Measurements from ENCODE around the gene FOXI1. TPM values are rescaled to one million over a fixed set of nuclear protein-coding genes. Genes with fewer than 3 reads are reported as not detected.

Gene FOXI1
- total and polyA plus RNA-seq, 2 donors (not counting 3 experiments of a cell fraction or from before 2014, with no cell fraction given), result not detected

GRCh38 chr5:170080217-170080616 lies 25.5 kb upstream of the FOXI1 start:
- no TSS peak for BruUV-seq (replicated peaks)
- no peaks in the 10 kb centered on the region for H4K20me1 ChIP-seq (replicated peaks; ENCODE audit: control insufficient read depth, extremely low read depth, insufficient read depth, low read length)
- H3K4me1 ChIP-seq (ENCODE audit: control insufficient read depth, extremely low read depth, insufficient read depth, low read length), result no peaks in the 10 kb centered on the region
- no peak overlapping the region for H3K9ac ChIP-seq (replicated peaks; ENCODE audit: extremely low read depth, insufficient read depth, low read length)
- no peaks in the 10 kb centered on the region for H3K79me2 ChIP-seq (ENCODE audit: control insufficient read depth, insufficient read depth, low read length)
- H3K27me3 ChIP-seq (ENCODE audit: control insufficient read depth in 2 of 2, insufficient read depth in 2 of 2, low read length in 2 of 2), result peaks cover 0 to 4% of the 10 kb centered on the region in 2 experiments
- no peak for TF ChIP-seq CTCF (IDR thresholded peaks at IDR 0.05; ENCODE audit: extremely low read depth in 1 of 2, insufficient read depth in 1 of 2, low read depth in 1 of 2, low read length in 2 of 2)
- no peak for TF ChIP-seq JUN (IDR thresholded peaks at IDR 0.05; ENCODE audit: borderline replicate concordance, insufficient read depth, insufficient read length, low read depth)
- no peak for TF ChIP-seq GATA2 (IDR thresholded peaks at IDR 0.05; ENCODE audit: insufficient read depth, insufficient read length, low read depth, low read length)
- TF ChIP-seq POLR2AphosphoS5 (IDR thresholded peaks at IDR 0.05; ENCODE audit: insufficient read depth, low read depth, low read length), result no peak
- no peak for TF ChIP-seq EZH2 (IDR thresholded peaks at IDR 0.05; ENCODE audit: borderline replicate concordance, low read depth, low read length, severe bottlenecking)
- TF ChIP-seq FOS (IDR thresholded peaks at IDR 0.05; ENCODE audit: borderline replicate concordance, insufficient read depth, low read length), result no peak
- TF ChIP-seq MAX (IDR thresholded peaks at IDR 0.05; ENCODE audit: insufficient read depth, insufficient read length), result no peak
- no peak for TF ChIP-seq MYC (IDR thresholded peaks at IDR 0.05; ENCODE audit: low read depth, low read length)
- DNase-seq (ENCODE audit: low read depth, low spot score) (no peak), FAIRE-seq (no peak)
- H3K9me1 ChIP-seq (replicated peaks; ENCODE audit: control insufficient read depth, extremely low read depth, insufficient read depth, low read length), result no peaks in the 10 kb centered on the region
- dilution Hi-C loops (cut with MboI; ENCODE audit: extremely low pct_ligation_motif_present, low sequenced_read_pairs), result loop anchor here (25.0 kb wide), 1 partner anchor 107 kb away; no protein-coding TSS in a partner anchor
- H3K4me2 ChIP-seq (ENCODE audit: insufficient read depth, low read length), result no peak overlapping the region
- no peaks in the 10 kb centered on the region for H3K9me3 ChIP-seq (replicated peaks; ENCODE audit: control insufficient read depth, insufficient read depth, low read length)
- intact Hi-C loops (cut with micrococcal nuclease), result no loop called here
- no peak overlapping the region for H2AFZ ChIP-seq (ENCODE audit: low read depth, low read length)
- CTCF ChIA-PET, result interaction anchor here (1.6 kb wide), 1 partner anchor 9 kb away, joined by 9 read pairs; no protein-coding TSS in a partner anchor
- no peak overlapping the region for H3K4me3 ChIP-seq (replicated peaks in 1 of 3; ENCODE audit: insufficient read depth in 1 of 3, low read depth in 1 of 3, low read length in 3 of 3)
- POLR2A ChIA-PET, result no interaction called here
- no peak overlapping the region for H3K27ac ChIP-seq (ENCODE audit: insufficient read depth, low read depth, low read length)
- H3K36me3 ChIP-seq (ENCODE audit: control insufficient read depth in 2 of 2, extremely low read depth in 1 of 2, insufficient read depth in 2 of 2, low read length in 2 of 2), result no peaks in the 10 kb centered on the region
